Measurements from ENCODE around the gene RNF123. TPM values are rescaled to one million over a fixed set of nuclear protein-coding genes. Genes with fewer than 3 reads are reported as not detected.

Gene RNF123
- total RNA-seq, 1 experiment from 2014 or later: 47.1 TPM

DNA sequence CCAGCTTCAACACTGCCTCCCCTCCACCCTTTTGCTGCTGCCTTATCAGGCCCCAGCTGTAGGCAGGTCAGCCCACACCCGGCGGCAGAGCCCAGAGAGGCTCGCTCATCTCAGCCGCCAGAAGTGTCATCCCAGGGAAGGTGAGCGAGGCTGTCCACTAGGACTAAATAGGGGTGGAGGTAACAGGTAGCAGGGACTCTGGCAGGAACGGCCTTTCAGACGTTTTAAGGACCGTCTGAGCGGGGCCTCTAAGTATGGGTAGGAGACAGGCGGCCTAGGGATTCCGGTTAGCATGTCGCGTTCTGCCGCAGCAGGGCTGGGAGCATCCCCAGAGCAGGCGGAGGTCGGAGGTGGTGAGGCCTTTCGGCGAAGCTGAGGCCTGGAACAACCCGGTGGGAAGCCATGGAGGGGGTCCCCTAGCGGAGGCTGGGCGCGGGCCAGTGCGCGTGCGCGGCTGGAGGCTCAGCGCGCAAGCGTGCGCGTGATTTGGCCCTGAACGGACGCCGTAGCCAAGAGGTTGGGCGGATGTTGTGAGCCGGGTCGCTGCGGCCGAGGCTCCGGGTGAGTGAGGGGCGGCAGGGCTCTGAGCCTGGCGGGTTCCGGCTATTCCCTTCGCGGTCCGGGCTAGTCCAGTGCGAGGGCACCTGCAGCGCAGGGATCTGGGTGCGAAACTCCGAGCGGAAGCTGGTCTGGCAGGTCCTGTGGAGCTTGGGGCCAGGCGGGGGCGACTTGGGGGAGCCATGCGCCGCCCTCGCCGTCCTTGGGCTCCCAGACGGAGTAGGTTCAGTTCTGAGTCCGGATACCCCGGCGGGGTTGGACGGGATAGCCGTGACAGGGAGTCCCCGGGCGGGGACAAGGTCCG is at the start of gene RNF123, which contains the start of gene MST1 (continued):
- TF ChIP-seq SMAD3 (CRISPR knock-in tag; IDR thresholded peaks at IDR 0.05; ENCODE audit: borderline replicate concordance) (no peak), SP1 (CRISPR knock-in tag; conservative IDR thresholded peaks at IDR 0.05) (peak; percentile 88)
- TF ChIP-seq, protein P1, sequence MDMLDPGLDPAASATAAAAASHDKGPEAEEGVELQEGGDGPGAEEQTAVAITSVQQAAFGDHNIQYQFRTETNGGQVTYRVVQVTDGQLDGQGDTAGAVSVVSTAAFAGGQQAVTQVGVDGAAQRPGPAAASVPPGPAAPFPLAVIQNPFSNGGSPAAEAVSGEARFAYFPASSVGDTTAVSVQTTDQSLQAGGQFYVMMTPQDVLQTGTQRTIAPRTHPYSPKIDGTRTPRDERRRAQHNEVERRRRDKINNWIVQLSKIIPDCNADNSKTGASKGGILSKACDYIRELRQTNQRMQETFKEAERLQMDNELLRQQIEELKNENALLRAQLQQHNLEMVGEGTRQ (CRISPR knock-in tag; IDR thresholded peaks at IDR 0.05): no peak; the same call in 1 of the 2 replicates

DNA sequence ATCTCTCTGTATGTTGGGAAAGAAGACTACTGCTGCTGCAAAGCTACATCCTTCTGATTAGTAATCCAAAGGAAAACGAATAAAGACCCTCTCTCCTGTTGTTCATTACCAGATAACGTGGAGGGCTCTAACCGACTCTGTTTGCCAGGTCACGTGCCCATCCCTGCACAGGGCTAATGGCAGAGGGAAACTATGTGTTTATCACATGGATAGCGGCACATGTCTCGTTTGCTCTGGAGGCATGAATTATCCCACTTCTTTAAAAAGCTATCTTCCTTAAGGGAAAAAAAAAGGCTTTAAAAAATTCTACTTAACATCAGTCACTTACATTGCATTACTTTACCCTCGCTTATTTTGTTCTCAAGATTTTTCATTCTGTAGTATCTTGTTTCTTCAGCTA is 48.1 kb upstream of the RNF123 start:
- TF ChIP-seq, protein P2, sequence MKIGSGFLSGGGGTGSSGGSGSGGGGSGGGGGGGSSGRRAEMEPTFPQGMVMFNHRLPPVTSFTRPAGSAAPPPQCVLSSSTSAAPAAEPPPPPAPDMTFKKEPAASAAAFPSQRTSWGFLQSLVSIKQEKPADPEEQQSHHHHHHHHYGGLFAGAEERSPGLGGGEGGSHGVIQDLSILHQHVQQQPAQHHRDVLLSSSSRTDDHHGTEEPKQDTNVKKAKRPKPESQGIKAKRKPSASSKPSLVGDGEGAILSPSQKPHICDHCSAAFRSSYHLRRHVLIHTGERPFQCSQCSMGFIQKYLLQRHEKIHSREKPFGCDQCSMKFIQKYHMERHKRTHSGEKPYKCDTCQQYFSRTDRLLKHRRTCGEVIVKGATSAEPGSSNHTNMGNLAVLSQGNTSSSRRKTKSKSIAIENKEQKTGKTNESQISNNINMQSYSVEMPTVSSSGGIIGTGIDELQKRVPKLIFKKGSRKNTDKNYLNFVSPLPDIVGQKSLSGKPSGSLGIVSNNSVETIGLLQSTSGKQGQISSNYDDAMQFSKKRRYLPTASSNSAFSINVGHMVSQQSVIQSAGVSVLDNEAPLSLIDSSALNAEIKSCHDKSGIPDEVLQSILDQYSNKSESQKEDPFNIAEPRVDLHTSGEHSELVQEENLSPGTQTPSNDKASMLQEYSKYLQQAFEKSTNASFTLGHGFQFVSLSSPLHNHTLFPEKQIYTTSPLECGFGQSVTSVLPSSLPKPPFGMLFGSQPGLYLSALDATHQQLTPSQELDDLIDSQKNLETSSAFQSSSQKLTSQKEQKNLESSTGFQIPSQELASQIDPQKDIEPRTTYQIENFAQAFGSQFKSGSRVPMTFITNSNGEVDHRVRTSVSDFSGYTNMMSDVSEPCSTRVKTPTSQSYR (CRISPR knock-in tag; IDR thresholded peaks at IDR 0.05): no peak
- TF ChIP-seq TEAD1 (CRISPR knock-in tag; IDR thresholded peaks at IDR 0.05): no peak
- TF ChIP-seq SMAD3 (CRISPR knock-in tag; IDR thresholded peaks at IDR 0.05; ENCODE audit: borderline replicate concordance): no peak
- no peak for TF ChIP-seq ATF1 (CRISPR knock-in tag; IDR thresholded peaks at IDR 0.05)
- no peak for TF ChIP-seq GTF2I (CRISPR knock-in tag; conservative IDR thresholded peaks at IDR 0.05)
- TF ChIP-seq CREB1 (CRISPR knock-in tag; IDR thresholded peaks at IDR 0.05): no peak
- TF ChIP-seq, protein P3, sequence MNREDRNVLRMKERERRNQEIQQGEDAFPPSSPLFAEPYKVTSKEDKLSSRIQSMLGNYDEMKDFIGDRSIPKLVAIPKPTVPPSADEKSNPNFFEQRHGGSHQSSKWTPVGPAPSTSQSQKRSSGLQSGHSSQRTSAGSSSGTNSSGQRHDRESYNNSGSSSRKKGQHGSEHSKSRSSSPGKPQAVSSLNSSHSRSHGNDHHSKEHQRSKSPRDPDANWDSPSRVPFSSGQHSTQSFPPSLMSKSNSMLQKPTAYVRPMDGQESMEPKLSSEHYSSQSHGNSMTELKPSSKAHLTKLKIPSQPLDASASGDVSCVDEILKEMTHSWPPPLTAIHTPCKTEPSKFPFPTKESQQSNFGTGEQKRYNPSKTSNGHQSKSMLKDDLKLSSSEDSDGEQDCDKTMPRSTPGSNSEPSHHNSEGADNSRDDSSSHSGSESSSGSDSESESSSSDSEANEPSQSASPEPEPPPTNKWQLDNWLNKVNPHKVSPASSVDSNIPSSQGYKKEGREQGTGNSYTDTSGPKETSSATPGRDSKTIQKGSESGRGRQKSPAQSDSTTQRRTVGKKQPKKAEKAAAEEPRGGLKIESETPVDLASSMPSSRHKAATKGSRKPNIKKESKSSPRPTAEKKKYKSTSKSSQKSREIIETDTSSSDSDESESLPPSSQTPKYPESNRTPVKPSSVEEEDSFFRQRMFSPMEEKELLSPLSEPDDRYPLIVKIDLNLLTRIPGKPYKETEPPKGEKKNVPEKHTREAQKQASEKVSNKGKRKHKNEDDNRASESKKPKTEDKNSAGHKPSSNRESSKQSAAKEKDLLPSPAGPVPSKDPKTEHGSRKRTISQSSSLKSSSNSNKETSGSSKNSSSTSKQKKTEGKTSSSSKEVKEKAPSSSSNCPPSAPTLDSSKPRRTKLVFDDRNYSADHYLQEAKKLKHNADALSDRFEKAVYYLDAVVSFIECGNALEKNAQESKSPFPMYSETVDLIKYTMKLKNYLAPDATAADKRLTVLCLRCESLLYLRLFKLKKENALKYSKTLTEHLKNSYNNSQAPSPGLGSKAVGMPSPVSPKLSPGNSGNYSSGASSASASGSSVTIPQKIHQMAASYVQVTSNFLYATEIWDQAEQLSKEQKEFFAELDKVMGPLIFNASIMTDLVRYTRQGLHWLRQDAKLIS (CRISPR knock-in tag; IDR thresholded peaks at IDR 0.05; ENCODE audit: borderline replicate concordance): no peak
- TF ChIP-seq ZNF396 (CRISPR knock-in tag; IDR thresholded peaks at IDR 0.05; ENCODE audit: borderline replicate concordance): no peak
- TF ChIP-seq, protein P4, sequence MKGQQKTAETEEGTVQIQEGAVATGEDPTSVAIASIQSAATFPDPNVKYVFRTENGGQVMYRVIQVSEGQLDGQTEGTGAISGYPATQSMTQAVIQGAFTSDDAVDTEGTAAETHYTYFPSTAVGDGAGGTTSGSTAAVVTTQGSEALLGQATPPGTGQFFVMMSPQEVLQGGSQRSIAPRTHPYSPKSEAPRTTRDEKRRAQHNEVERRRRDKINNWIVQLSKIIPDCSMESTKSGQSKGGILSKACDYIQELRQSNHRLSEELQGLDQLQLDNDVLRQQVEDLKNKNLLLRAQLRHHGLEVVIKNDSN (CRISPR knock-in tag; IDR thresholded peaks at IDR 0.05): no peak
- TF ChIP-seq ZNF232 (CRISPR knock-in tag; IDR thresholded peaks at IDR 0.05): no peak
- no peak for TF ChIP-seq GRHL2 (CRISPR knock-in tag; IDR thresholded peaks at IDR 0.05; ENCODE audit: insufficient replicate concordance, severe bottlenecking)
- TF ChIP-seq, protein P5, sequence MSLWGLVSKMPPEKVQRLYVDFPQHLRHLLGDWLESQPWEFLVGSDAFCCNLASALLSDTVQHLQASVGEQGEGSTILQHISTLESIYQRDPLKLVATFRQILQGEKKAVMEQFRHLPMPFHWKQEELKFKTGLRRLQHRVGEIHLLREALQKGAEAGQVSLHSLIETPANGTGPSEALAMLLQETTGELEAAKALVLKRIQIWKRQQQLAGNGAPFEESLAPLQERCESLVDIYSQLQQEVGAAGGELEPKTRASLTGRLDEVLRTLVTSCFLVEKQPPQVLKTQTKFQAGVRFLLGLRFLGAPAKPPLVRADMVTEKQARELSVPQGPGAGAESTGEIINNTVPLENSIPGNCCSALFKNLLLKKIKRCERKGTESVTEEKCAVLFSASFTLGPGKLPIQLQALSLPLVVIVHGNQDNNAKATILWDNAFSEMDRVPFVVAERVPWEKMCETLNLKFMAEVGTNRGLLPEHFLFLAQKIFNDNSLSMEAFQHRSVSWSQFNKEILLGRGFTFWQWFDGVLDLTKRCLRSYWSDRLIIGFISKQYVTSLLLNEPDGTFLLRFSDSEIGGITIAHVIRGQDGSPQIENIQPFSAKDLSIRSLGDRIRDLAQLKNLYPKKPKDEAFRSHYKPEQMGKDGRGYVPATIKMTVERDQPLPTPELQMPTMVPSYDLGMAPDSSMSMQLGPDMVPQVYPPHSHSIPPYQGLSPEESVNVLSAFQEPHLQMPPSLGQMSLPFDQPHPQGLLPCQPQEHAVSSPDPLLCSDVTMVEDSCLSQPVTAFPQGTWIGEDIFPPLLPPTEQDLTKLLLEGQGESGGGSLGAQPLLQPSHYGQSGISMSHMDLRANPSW (CRISPR knock-in tag; conservative IDR thresholded peaks at IDR 0.05; ENCODE audit: low read depth): no peak
- H3K4me1 Mint-ChIP-seq: no peaks in the 10 kb centered on the region
- DNase-seq (ENCODE audit: low spot score) (no peak), ATAC-seq (no peak)
- no peaks in the 10 kb centered on the region for H3K9me3 Mint-ChIP-seq
- H3K4me3 Mint-ChIP-seq: no peak overlapping the region
- ChIA-PET POLR2A (no interaction called here), CTCF (no interaction called here)
- H3K27me3 Mint-ChIP-seq (ENCODE audit: low read depth): no peaks in the 10 kb centered on the region
- no peak overlapping the region for H3K27ac Mint-ChIP-seq
- H3K36me3 Mint-ChIP-seq: no peaks in the 10 kb centered on the region
